Endothelial cell of umbilical vein (primary cell): ENCODE results near the gene CDO1. TPM values are rescaled to one million over a fixed set of nuclear protein-coding genes. Genes with fewer than 3 reads are reported as not detected.

Experiments used
- BruUV-seq: library from RNA; stranded (reverse); fragments of 400-500 nt; replicated peaks from 2 replicates; lab custom pipeline; 2021; lab: Mats Ljungman, UMichigan
- CTCF ChIA-PET: fragments of 300-600, 350-600 bp; sonication (Branson Sonifier 250); formaldehyde crosslinking; loops from one replicate; lab custom pipeline; 2021; ENCODE audit warnings: antibody characterized with exemption, inconsistent platforms; lab: Charles Lee
- POLR2A ChIA-PET: fragments of 300-600, 350-600 bp; sonication (Branson Sonifier 250); formaldehyde crosslinking; loops from one replicate; lab custom pipeline; 2021; ENCODE audit warnings: antibody characterized with exemption, inconsistent platforms; lab: Charles Lee
- DNase-seq: peaks from one replicate; pipeline ENCODE4 v3.0.0-alpha.2; 2011; ENCODE audit warnings: low read depth, low spot score
- FAIRE-seq: peaks from 2 replicates; lab custom pipeline; 2011; peaks lifted over from hg19 to GRCh38; lab: Jason Lieb, UNC
- H2AFZ ChIP-seq: 2 replicates; pipeline ENCODE4 v1.6.0; 2012; ENCODE audit warnings: low read depth, low read length, control low read depth, inconsistent platforms
- H3K27ac ChIP-seq: 2 replicates; pipeline ENCODE4 v1.5.1; 2011; ENCODE audit warnings: low read depth, mild to moderate bottlenecking, control low read depth, low read length, moderate library complexity; ENCODE audit not compliant: insufficient read depth
- H3K27me3 ChIP-seq, 2 experiments: 2 replicates each; pipeline versions ENCODE4 v1.6.0 to v1.6.1; 2011; ENCODE audit warnings: low read length in 2 of 2, mixed read lengths in 1 of 2; ENCODE audit not compliant: control insufficient read depth in 2 of 2, insufficient read depth in 2 of 2
- H3K36me3 ChIP-seq, 2 experiments: 2 replicates in 1 of 2; 3 replicates in 1 of 2; pipeline ENCODE4 v1.5.1; 2011; ENCODE audit warnings: low read length in 2 of 2, mild to moderate bottlenecking in 1 of 2, moderate library complexity in 1 of 2; ENCODE audit not compliant: control insufficient read depth in 2 of 2, insufficient read depth in 2 of 2; ENCODE audit errors: extremely low read depth in 1 of 2
- H3K4me1 ChIP-seq: 3 replicates; pipeline ENCODE4 v1.5.1; 2011; ENCODE audit warnings: mild to moderate bottlenecking, low read length; ENCODE audit not compliant: control insufficient read depth, insufficient read depth; ENCODE audit errors: extremely low read depth
- H3K4me2 ChIP-seq: 2 replicates; pipeline ENCODE4 v1.6.1; 2011; ENCODE audit warnings: low read length, control low read depth, mixed read lengths; ENCODE audit not compliant: insufficient read depth
- H3K4me3 ChIP-seq, 3 experiments: fragments of 200-600 bp in 1 of 3; sonication (generic), shearing (Covaris generic) in 1 of 3; replicated peaks in 1 of 3; 2 replicates each; pipeline ENCODE4 v1.5.1; 2011 to 2016; ENCODE audit warnings: control low read depth in 3 of 3, low read length in 3 of 3, mild to moderate bottlenecking in 2 of 3, inconsistent platforms in 1 of 3, low read depth in 1 of 3, moderate library complexity in 1 of 3; ENCODE audit not compliant: insufficient read depth in 1 of 3
- H3K79me2 ChIP-seq: 2 replicates; pipeline ENCODE4 v1.6.0; 2012; ENCODE audit warnings: low read length, inconsistent platforms; ENCODE audit not compliant: control insufficient read depth, insufficient read depth
- H3K9ac ChIP-seq: replicated peaks from 2 replicates; pipeline ENCODE3; 2011; ENCODE audit warnings: low read length, control low read depth; ENCODE audit not compliant: insufficient read depth; ENCODE audit errors: extremely low read depth
- H3K9me1 ChIP-seq: replicated peaks from 3 replicates; pipeline ENCODE4 v1.6.0; 2011; ENCODE audit warnings: mild to moderate bottlenecking, low read length; ENCODE audit not compliant: control insufficient read depth, insufficient read depth; ENCODE audit errors: extremely low read depth
- H3K9me3 ChIP-seq: replicated peaks from 2 replicates; pipeline ENCODE4 v1.5.1; 2012; ENCODE audit warnings: low read length, inconsistent platforms; ENCODE audit not compliant: control insufficient read depth, insufficient read depth
- H4K20me1 ChIP-seq: replicated peaks from 2 replicates; pipeline ENCODE3; 2011; ENCODE audit warnings: mild to moderate bottlenecking, low read length; ENCODE audit not compliant: control insufficient read depth, insufficient read depth; ENCODE audit errors: extremely low read depth
- EZH2 ChIP-seq: IDR thresholded peaks from 2 replicates; pipeline ENCODE4 v1.6.1; 2012; ENCODE audit warnings: borderline replicate concordance, low read depth, mild to moderate bottlenecking, moderate library complexity, low read length, inconsistent platforms; ENCODE audit not compliant: severe bottlenecking
- FOS ChIP-seq: IDR thresholded peaks from 2 replicates; pipeline ENCODE4 v1.6.1; 2011; ENCODE audit warnings: mild to moderate bottlenecking, low read length, moderate library complexity, borderline replicate concordance; ENCODE audit not compliant: insufficient read depth
- GATA2 ChIP-seq: IDR thresholded peaks from 2 replicates; pipeline ENCODE4 v1.7.0; 2011; ENCODE audit warnings: low read depth, mild to moderate bottlenecking, moderate library complexity, mixed read lengths, low read length; ENCODE audit not compliant: insufficient read length, insufficient read depth
- JUN ChIP-seq: IDR thresholded peaks from 2 replicates; pipeline ENCODE4 v1.6.1; 2011; ENCODE audit warnings: borderline replicate concordance, low read depth; ENCODE audit not compliant: insufficient read length, insufficient read depth
- MAX ChIP-seq: IDR thresholded peaks from 2 replicates; pipeline ENCODE4 v1.6.1; 2011; ENCODE audit not compliant: insufficient read depth, insufficient read length
- MYC ChIP-seq: IDR thresholded peaks from one replicate; pipeline ENCODE4 v1.6.1; 2011; ENCODE audit warnings: mild to moderate bottlenecking, low read depth, low read length
- POLR2A ChIP-seq: IDR thresholded peaks from 2 replicates; pipeline ENCODE4 v1.6.1; 2012; ENCODE audit warnings: low read depth, mild to moderate bottlenecking, control low read depth, low read length
- POLR2AphosphoS5 ChIP-seq: IDR thresholded peaks from 2 replicates; pipeline ENCODE4 v1.6.1; 2012; ENCODE audit warnings: low read depth, mild to moderate bottlenecking, control low read depth, low read length, moderate library complexity; ENCODE audit not compliant: insufficient read depth
- dilution Hi-C: fragments of 300-500 bp; cut with MboI; formaldehyde crosslinking; loops from one replicate; pipeline ENCODE4 v1.15.0; 2019; ENCODE audit warnings: low sequenced_read_pairs; ENCODE audit not compliant: extremely low pct_ligation_motif_present
- intact Hi-C: fragments of 100-400 bp; cut with micrococcal nuclease; formaldehyde crosslinking; loops from one replicate; pipeline ENCODE4 v1.10.0; 2022
- polyA plus RNA-seq, 4 experiments: library from polyadenylated mRNA; depleted of rRNA in 3 of 4; stranded (reverse) in 3 of 4; unstranded in 1 of 4; fragments of >200 nt; gene quantifications; 2 replicates each; pipeline versions ENCODE4 v1.2.1 to v1.2.3, GENCODE V29; 2011 to 2012; ENCODE audit warnings: missing spikeins in 1 of 4
- total RNA-seq: library from RNA; stranded (reverse); gene quantifications from 2 replicates; pipeline ENCODE4 v1.2.3, GENCODE V29; 2021
- TF ChIP-seq, protein P1 (sequence below), 2 donors: IDR thresholded peaks; 1 replicate in 1 of 2; 2 replicates in 1 of 2; pipeline ENCODE4 v1.5.1; 2011; ENCODE audit warnings: low read length in 2 of 2, mild to moderate bottlenecking in 2 of 2, moderate library complexity in 2 of 2, control low read depth in 1 of 2, inconsistent platforms in 1 of 2, low read depth in 1 of 2; ENCODE audit not compliant: insufficient read depth in 1 of 2; ENCODE audit errors: extremely low read depth in 1 of 2

Gene CDO1
- total and polyA plus RNA-seq, 2 donors (not counting 3 experiments of a cell fraction or from before 2014, with no cell fraction given): 1.3 to 1.7 TPM

GRCh38 chr5:115798252-115798651, 18.2 kb downstream of the CDO1 start:
- Histone ChIP-seq H2AFZ (no peak overlapping the region), H3K9me1 (no peaks in the 10 kb centered on the region), H3K27ac (no peak overlapping the region), H3K9ac (no peak overlapping the region), H3K36me3 (no peaks in the 10 kb centered on the region), H3K9me3 (no peaks in the 10 kb centered on the region), H3K27me3 (peaks cover 1 to 2% of the 10 kb centered on the region in 2 experiments), H3K79me2 (no peaks in the 10 kb centered on the region), H4K20me1 (no peaks in the 10 kb centered on the region), H3K4me2 (no peak overlapping the region), H3K4me3 (no peak overlapping the region), H3K4me1 (no peaks in the 10 kb centered on the region)
- BruUV-seq: no TSS peak
- DNase-seq (no peak), FAIRE-seq (no peak)
- ChIA-PET POLR2A (no interaction called here), CTCF (no interaction called here)
- intact Hi-C loops (no loop called here), dilution Hi-C loops (no loop called here)
- TF ChIP-seq FOS: no peak
- no peak for TF ChIP-seq POLR2A
- no peak for TF ChIP-seq MAX
- TF ChIP-seq EZH2: no peak
- TF ChIP-seq, protein P1, sequence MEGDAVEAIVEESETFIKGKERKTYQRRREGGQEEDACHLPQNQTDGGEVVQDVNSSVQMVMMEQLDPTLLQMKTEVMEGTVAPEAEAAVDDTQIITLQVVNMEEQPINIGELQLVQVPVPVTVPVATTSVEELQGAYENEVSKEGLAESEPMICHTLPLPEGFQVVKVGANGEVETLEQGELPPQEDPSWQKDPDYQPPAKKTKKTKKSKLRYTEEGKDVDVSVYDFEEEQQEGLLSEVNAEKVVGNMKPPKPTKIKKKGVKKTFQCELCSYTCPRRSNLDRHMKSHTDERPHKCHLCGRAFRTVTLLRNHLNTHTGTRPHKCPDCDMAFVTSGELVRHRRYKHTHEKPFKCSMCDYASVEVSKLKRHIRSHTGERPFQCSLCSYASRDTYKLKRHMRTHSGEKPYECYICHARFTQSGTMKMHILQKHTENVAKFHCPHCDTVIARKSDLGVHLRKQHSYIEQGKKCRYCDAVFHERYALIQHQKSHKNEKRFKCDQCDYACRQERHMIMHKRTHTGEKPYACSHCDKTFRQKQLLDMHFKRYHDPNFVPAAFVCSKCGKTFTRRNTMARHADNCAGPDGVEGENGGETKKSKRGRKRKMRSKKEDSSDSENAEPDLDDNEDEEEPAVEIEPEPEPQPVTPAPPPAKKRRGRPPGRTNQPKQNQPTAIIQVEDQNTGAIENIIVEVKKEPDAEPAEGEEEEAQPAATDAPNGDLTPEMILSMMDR (IDR thresholded peaks at IDR 0.05; ENCODE audit: extremely low read depth in 1 of 2, insufficient read depth in 1 of 2, low read depth in 1 of 2, low read length in 2 of 2): no peak
- TF ChIP-seq JUN: no peak
- TF ChIP-seq MYC: no peak
- no peak for TF ChIP-seq POLR2AphosphoS5
- TF ChIP-seq GATA2: no peak
